GM18909 (cell line): Measurements from ENCODE around the gene CHST11.

Experiments used
- ATAC-seq: cut with Tn5 transposase; IDR thresholded peaks from one replicate; pipeline ENCODE4 v1.9.1; 2021; ENCODE audit warnings: mild to moderate bottlenecking; ENCODE audit not compliant: unreplicated experiment, poor library complexity

CHST11 gene

GRCh38 chr12:104499668-104500332 lies 43.1 kb downstream of the CHST11 start:
- ATAC-seq, result no peak

- no peak for ATAC-seq
Measured at GRCh38 chr12:104501115-104501514, 44.4 kb downstream of the CHST11 start.

- no peak for ATAC-seq
Measured at GRCh38 chr12:104501660-104502059, 44.9 kb downstream of the CHST11 start.

GRCh38 chr12:104502217-104502616 lies 45.5 kb downstream of the CHST11 start:
- no peak for ATAC-seq

- ATAC-seq, result no peak
Measured at GRCh38 chr12:104502638-104503037, 45.9 kb downstream of the CHST11 start.

- no peak for ATAC-seq
Measured at GRCh38 chr12:104503191-104503590, 46.4 kb downstream of the CHST11 start.

- no peak for ATAC-seq
Measured at GRCh38 chr12:104504146-104504545, 47.4 kb downstream of the CHST11 start.

- peak; percentile 87 for ATAC-seq
Measured at GRCh38 chr12:104505095-104505818, 48.5 kb downstream of the CHST11 start.

- no peak for ATAC-seq
Measured at GRCh38 chr12:104506676-104507401, 50.1 kb downstream of the CHST11 start.

- no peak for ATAC-seq
Measured at GRCh38 chr12:104507672-104508071, 50.9 kb downstream of the CHST11 start.

GRCh38 chr12:104508752-104509446 lies 52.2 kb downstream of the CHST11 start:
- ATAC-seq, result no peak

- ATAC-seq, result no peak
Measured at GRCh38 chr12:104510145-104510872, 53.6 kb downstream of the CHST11 start.

- ATAC-seq, result no peak
Measured at GRCh38 chr12:104510873-104511440, 54.2 kb downstream of the CHST11 start.

GRCh38 chr12:104513681-104514080 lies 56.9 kb downstream of the CHST11 start:
- ATAC-seq, result no peak

GRCh38 chr12:104514092-104514810 lies 57.5 kb downstream of the CHST11 start:
- ATAC-seq, result no peak

GRCh38 chr12:104515899-104516298 lies 59.2 kb downstream of the CHST11 start:
- no peak for ATAC-seq

- ATAC-seq, result no peak
Measured at GRCh38 chr12:104516821-104517220, 60.1 kb downstream of the CHST11 start.

- ATAC-seq, result no peak
Measured at GRCh38 chr12:104517880-104518279, 61.1 kb downstream of the CHST11 start.
